NCI-H1930 (cell line): ENCODE results near the gene ABHD17C.

Source experiments
- DNase-seq, 2 experiments: peaks; one replicate each; lab custom pipeline; 2025; lab: John Stamatoyannopoulos, UW

The ABHD17C gene

GRCh38 chr15:80787316-80787715 lies 92.2 kb downstream of the ABHD17C start:
- DNase-seq = no peak

GRCh38 chr15:80788536-80788935 lies 93.4 kb downstream of the ABHD17C start:
- DNase-seq = no peak

DNA sequence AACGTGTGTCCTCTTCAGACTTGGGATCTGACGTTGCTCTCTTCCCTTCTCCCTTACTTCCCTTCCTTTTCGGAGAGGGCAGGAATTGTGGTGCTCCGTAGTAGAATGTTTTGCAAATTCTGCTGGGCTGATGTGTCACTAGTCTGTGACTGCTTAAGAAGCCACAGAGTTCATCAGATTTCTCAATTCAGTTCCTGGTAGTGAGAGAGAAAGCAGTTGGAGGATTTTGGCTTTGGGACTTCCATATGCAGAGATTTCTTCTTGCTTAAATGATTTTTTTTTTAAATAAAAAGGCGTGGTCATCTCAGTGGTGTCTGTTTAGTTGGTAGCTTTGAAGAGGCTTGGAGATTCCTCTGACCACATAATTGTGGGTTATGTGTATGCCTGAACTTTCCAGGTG lies 94.2 kb downstream of the ABHD17C start:
- no peak for DNase-seq

DNA sequence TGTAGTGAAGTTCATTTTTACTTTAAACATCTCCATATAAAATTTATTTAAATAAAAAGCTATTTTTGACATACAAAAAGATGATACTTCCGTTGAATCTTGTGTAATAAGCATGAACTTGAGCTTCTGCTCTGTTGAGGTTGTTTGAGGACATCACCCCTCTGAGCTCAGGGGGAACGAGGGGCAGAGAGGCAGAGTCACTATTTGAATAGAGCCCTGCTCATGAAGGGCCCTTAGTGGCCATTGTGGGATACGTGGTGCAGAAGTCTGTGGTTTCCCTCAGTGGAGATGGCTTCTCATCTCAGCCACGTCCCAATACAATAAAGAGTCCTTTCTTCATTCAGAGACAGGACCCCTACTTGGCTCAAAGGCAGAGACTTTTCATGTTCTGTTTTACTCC lies 94.7 kb downstream of the ABHD17C start:
- DNase-seq = no peak

- no peak for DNase-seq
Measured at GRCh38 chr15:80790236-80790635, 95.1 kb downstream of the ABHD17C start.

DNA sequence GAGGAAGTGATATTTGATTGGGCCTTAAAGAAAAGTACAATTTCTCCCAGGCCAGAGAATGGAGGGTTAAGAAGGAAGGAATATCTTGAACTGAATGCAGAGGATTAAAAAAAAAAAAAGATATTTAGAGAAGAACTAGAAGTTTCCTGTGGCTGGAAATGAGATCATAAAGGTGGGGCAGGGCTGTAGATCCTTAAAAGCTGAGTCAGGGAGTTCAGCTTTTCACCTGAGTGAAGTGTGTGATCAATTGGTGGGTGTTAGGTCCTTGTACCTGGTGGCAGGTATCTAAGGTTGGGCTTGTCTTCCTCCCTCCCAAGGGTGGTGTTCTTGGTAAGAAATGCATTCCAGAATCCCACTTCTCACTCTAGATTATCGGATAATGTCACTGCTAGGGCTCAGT lies 95.9 kb downstream of the ABHD17C start:
- DNase-seq = no peak

GRCh38 chr15:80796407-80796806 lies 101.3 kb downstream of the ABHD17C start:
- no peak for DNase-seq

DNA sequence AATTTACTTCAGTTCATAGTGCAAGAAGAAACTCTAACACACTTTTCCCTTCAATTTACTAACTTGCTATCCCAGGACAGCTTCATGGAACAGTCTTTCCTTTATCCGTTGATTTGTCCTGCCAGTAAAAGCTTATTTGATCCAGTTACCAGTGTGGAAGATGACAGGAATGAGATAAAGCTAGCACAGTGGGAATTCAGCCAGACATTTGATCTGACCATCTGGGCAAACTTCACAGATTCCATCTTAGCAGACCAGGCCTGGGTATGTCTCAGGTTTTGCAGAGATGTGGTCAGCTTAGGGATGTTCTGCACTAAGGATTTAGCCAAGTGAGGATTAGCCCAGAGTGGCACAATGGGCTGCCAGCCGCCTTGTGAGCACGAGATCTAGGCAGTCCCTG lies 103.8 kb downstream of the ABHD17C start:
- no peak for DNase-seq

GRCh38 chr15:80800067-80800466 lies 105.0 kb downstream of the ABHD17C start:
- DNase-seq = no peak

GRCh38 chr15:80801891-80802680 lies 107.0 kb downstream of the ABHD17C start:
- no peak for DNase-seq

- DNase-seq = no peak
Measured at GRCh38 chr15:80803580-80804525, 108.7 kb downstream of the ABHD17C start.

DNA sequence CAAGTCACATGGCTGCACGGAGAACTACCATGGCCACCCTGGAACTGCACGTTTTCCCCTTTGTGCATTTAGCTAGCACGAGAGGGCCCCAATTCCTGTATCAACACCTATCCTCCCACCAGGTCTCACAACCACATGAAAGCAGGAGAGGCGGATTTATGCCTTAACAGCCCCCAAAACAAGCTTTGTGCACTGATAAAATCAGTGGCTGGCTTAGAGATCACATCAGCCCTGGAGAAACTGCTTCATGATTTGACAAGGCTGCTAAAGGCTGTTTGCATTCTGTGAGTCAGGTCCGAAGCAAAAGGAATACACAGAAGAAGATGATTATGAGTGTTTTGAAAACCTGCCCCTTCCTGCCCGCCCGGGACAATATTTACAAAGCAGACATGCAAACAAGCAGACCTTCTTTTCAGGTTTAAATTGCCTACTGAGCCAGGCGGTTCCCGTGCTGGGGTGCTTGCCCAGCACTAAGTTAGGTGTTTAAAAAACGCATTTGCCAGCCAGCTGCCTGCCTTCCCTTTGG lies 109.9 kb downstream of the ABHD17C start:
- DNase-seq = peak in 1 of 2 experiments; percentile 9
